HCT116 (cell line): ENCODE measurements around the gene MICAL3. TPM values are rescaled to one million over a fixed set of nuclear protein-coding genes. Genes with fewer than 3 reads are reported as not detected.

Source experiments
- ATAC-seq: fragments of 200-7000 bp; cut with Tn5 transposase; 2 replicates; pipeline ENCODE4 v1.9.1; 2020; ENCODE audit warnings: mild to moderate bottlenecking, moderate library complexity
- BruUV-seq: library from RNA; stranded (reverse); fragments of 400-500 nt; replicated peaks from 2 replicates; lab custom pipeline; 2021; lab: Mats Ljungman, UMichigan
- CTCF ChIA-PET: fragments of 300-600 bp; sonication (Branson Sonifier 250); formaldehyde crosslinking; loops from one replicate; lab custom pipeline; 2021; ENCODE audit warnings: antibody characterized with exemption; lab: Charles Lee
- POLR2A ChIA-PET: fragments of 300-600, 350-600 bp; sonication (Branson Sonifier 250); formaldehyde crosslinking; loops from one replicate; lab custom pipeline; 2021; ENCODE audit warnings: antibody characterized with exemption; lab: Charles Lee
- RAD21 ChIA-PET, 2 experiments: fragments of 300-600 bp; sonication (Branson Sonifier 250); formaldehyde crosslinking; loops; one replicate each; lab custom pipeline; 2023; ENCODE audit warnings: low total read pairs in 2 of 2; ENCODE audit not compliant: uncharacterized antibody in 2 of 2, unreplicated experiment in 2 of 2, low non-redundant PET in 1 of 2; lab: Charles Lee
- DNase-seq: peaks from one replicate; pipeline ENCODE4 v3.0.0-alpha.2; 2010; ENCODE audit warnings: low read depth, low spot score
- H2AFZ ChIP-seq: fragments of 200-600 bp; shearing (Covaris generic), sonication (generic); 2 replicates; pipeline ENCODE4 v1.6.1; 2017; ENCODE audit warnings: low read depth, mixed run types, mixed read lengths, antibody characterized with exemption, low read length; ENCODE audit not compliant: poor library complexity, severe bottlenecking
- H3K27ac ChIP-seq: 2 replicates; pipeline ENCODE4 v1.5.1; 2012; ENCODE audit warnings: low read depth, low read length
- H3K27me3 ChIP-seq: fragments of 200-600 bp; sonication (generic); 2 replicates; pipeline ENCODE4 v1.6.1; 2016; ENCODE audit warnings: mixed run types, low read length, mixed read lengths; ENCODE audit not compliant: insufficient read depth
- H3K36me3 ChIP-seq, 2 experiments: fragments of 200-500 bp in 1 of 2; fragments of 200-600 bp in 1 of 2; sonication (Bioruptor generic) in 1 of 2; sonication (generic) in 1 of 2; 2 replicates each; pipeline versions ENCODE4 v1.5.1 to v1.6.1; 2014 to 2016; ENCODE audit warnings: low read length in 2 of 2, inconsistent platforms in 1 of 2, mixed read lengths in 1 of 2, mixed run types in 1 of 2; ENCODE audit not compliant: insufficient read depth in 2 of 2, control insufficient read depth in 1 of 2
- H3K4me1 ChIP-seq, 2 experiments: fragments of 200-600 bp in 1 of 2; sonication (generic) in 1 of 2; 2 replicates each; pipeline versions ENCODE4 v1.5.1 to v1.6.1; 2012 to 2017; ENCODE audit warnings: low read length in 2 of 2, inconsistent platforms in 1 of 2, mild to moderate bottlenecking in 1 of 2, mixed read lengths in 1 of 2, mixed run types in 1 of 2, moderate library complexity in 1 of 2; ENCODE audit not compliant: insufficient read depth in 2 of 2, control insufficient read depth in 1 of 2
- H3K4me2 ChIP-seq: fragments of 200-600 bp; sonication (generic); 2 replicates; pipeline ENCODE4 v1.6.1; 2017; ENCODE audit warnings: mixed run types, low read length, mixed read lengths
- H3K4me3 ChIP-seq, 2 experiments: fragments of 200-600 bp in 1 of 2; sonication (generic) in 1 of 2; replicated peaks in 1 of 2; 2 replicates each; pipeline ENCODE4 v1.5.1; 2011 to 2016; ENCODE audit warnings: low read length in 2 of 2, control low read depth in 1 of 2, low read depth in 1 of 2, mild to moderate bottlenecking in 1 of 2, mixed read lengths in 1 of 2, mixed run types in 1 of 2
- H3K79me2 ChIP-seq: fragments of 200-600 bp; sonication (generic); 2 replicates; pipeline ENCODE4 v1.6.1; 2017; ENCODE audit warnings: mild to moderate bottlenecking, mixed run types, low read length, moderate library complexity, mixed read lengths; ENCODE audit not compliant: insufficient read depth
- H3K9ac ChIP-seq: fragments of 200-600 bp; sonication (generic); 2 replicates; pipeline ENCODE4 v1.6.1; 2016; ENCODE audit warnings: low read length, mixed read lengths
- H3K9me2 ChIP-seq: fragments of 200-600 bp; sonication (generic), shearing (Covaris generic); 2 replicates; pipeline ENCODE4 v1.6.1; 2017; ENCODE audit warnings: mixed run types, mild to moderate bottlenecking, moderate library complexity; ENCODE audit not compliant: insufficient read depth
- H3K9me3 ChIP-seq, 2 experiments: fragments of 200-500 bp in 1 of 2; fragments of 200-600 bp in 1 of 2; sonication (Bioruptor generic) in 1 of 2; sonication (generic) in 1 of 2; 2 replicates each; pipeline ENCODE4 v1.6.1; 2014 to 2017; ENCODE audit warnings: low read length in 2 of 2, mixed read lengths in 2 of 2, inconsistent platforms in 1 of 2, low read depth in 1 of 2, mild to moderate bottlenecking in 1 of 2, mixed run types in 1 of 2, moderate library complexity in 1 of 2; ENCODE audit not compliant: control insufficient read depth in 1 of 2, insufficient read depth in 1 of 2
- H4K20me1 ChIP-seq: fragments of 200-600 bp; sonication (generic), shearing (Covaris generic); 2 replicates; pipeline ENCODE4 v1.6.1; 2017; ENCODE audit warnings: mixed run types, mild to moderate bottlenecking, moderate library complexity; ENCODE audit not compliant: insufficient read depth
- CBX3 ChIP-seq: IDR thresholded peaks from 2 replicates; pipeline ENCODE4 v1.6.1; 2012; ENCODE audit warnings: low read depth
- EGR1 ChIP-seq: IDR thresholded peaks from 2 replicates; pipeline ENCODE4 v1.6.1; 2012; ENCODE audit warnings: low read depth
- EZH2 ChIP-seq: fragments of 200-600 bp; sonication (generic); IDR thresholded peaks from 2 replicates; pipeline ENCODE4 v1.6.1; 2017; ENCODE audit warnings: antibody characterized with exemption, mixed run types
- EZH2phosphoT487 ChIP-seq: fragments of 200-600 bp; IDR thresholded peaks from 2 replicates; pipeline ENCODE4 v1.6.1; 2018; ENCODE audit warnings: antibody characterized with exemption, borderline replicate concordance
- FOSL1 ChIP-seq: IDR thresholded peaks from 2 replicates; pipeline ENCODE4 v1.6.1; 2012; ENCODE audit warnings: low read depth
- JUND ChIP-seq: IDR thresholded peaks from 2 replicates; pipeline ENCODE4 v1.6.1; 2012
- POLR2A ChIP-seq: IDR thresholded peaks from 2 replicates; pipeline ENCODE4 v1.7.0; 2011; ENCODE audit warnings: borderline replicate concordance; ENCODE audit not compliant: insufficient read depth, insufficient read length; ENCODE audit errors: extremely low read depth
- POLR2AphosphoS5 ChIP-seq: IDR thresholded peaks from 2 replicates; pipeline ENCODE4 v1.6.1; 2011; ENCODE audit warnings: mild to moderate bottlenecking, low read depth, low read length, moderate library complexity
- RAD21 ChIP-seq: IDR thresholded peaks from 2 replicates; pipeline ENCODE4 v1.6.1; 2012; ENCODE audit warnings: low read depth, mild to moderate bottlenecking
- SIN3A ChIP-seq: IDR thresholded peaks from 2 replicates; pipeline ENCODE4 v1.6.1; 2012; ENCODE audit warnings: low read depth
- SP1 ChIP-seq: IDR thresholded peaks from 2 replicates; pipeline ENCODE4 v1.6.1; 2012; ENCODE audit warnings: low read depth
- SRF ChIP-seq: IDR thresholded peaks from 2 replicates; pipeline ENCODE4 v1.6.1; 2012; ENCODE audit warnings: low read depth
- TCF7L2 ChIP-seq: IDR thresholded peaks from 2 replicates; pipeline ENCODE4 v1.7.0; 2011; ENCODE audit warnings: borderline replicate concordance, inconsistent platforms; ENCODE audit not compliant: insufficient read depth, insufficient read length; ENCODE audit errors: extremely low read depth
- YY1 ChIP-seq: IDR thresholded peaks from 2 replicates; pipeline ENCODE4 v1.6.1; 2011; ENCODE audit warnings: low read length, low read depth, moderate library complexity, mild to moderate bottlenecking; ENCODE audit not compliant: insufficient replicate concordance; ENCODE audit errors: extremely low read depth
- ZFX ChIP-seq: fragments of 450-650 bp; IDR thresholded peaks from 2 replicates; pipeline ENCODE4 v1.6.1; 2017
- ZNF274 ChIP-seq: fragments of 200-500 bp; sonication (Bioruptor generic); IDR thresholded peaks from 2 replicates; pipeline ENCODE4 v1.6.1; 2014; ENCODE audit warnings: mild to moderate bottlenecking, low read depth, low read length, inconsistent platforms
- intact Hi-C: fragments of 100-400 bp; cut with micrococcal nuclease; formaldehyde crosslinking; loops from 2 replicates; pipeline ENCODE4 v1.10.0; 2022
- total RNA-seq: library from RNA; stranded (reverse); gene quantifications from one replicate; pipeline ENCODE4 v1.2.1, GENCODE V29; 2021; ENCODE audit not compliant: unreplicated experiment
- TF ChIP-seq, protein P1 (sequence below), 3 experiments: fragments of 200-600 bp in 1 of 3; sonication (generic) in 1 of 3; IDR thresholded peaks in 2 of 3; conservative IDR thresholded peaks in 1 of 3; 2 replicates each; pipeline ENCODE4 v1.5.1; 2012 to 2017; ENCODE audit warnings: low read depth in 2 of 3, low read length in 2 of 3, antibody characterized with exemption in 1 of 3, borderline replicate concordance in 1 of 3, control low read depth in 1 of 3, mild to moderate bottlenecking in 1 of 3, mixed read lengths in 1 of 3, mixed run types in 1 of 3, moderate library complexity in 1 of 3; ENCODE audit not compliant: insufficient read depth in 1 of 3
- TF ChIP-seq, protein P2 (sequence below): IDR thresholded peaks from 2 replicates; pipeline ENCODE4 v1.6.1; 2012

MICAL3 gene
- total RNA-seq, 1 experiment from 2014 or later: 30.8 TPM

DNA sequence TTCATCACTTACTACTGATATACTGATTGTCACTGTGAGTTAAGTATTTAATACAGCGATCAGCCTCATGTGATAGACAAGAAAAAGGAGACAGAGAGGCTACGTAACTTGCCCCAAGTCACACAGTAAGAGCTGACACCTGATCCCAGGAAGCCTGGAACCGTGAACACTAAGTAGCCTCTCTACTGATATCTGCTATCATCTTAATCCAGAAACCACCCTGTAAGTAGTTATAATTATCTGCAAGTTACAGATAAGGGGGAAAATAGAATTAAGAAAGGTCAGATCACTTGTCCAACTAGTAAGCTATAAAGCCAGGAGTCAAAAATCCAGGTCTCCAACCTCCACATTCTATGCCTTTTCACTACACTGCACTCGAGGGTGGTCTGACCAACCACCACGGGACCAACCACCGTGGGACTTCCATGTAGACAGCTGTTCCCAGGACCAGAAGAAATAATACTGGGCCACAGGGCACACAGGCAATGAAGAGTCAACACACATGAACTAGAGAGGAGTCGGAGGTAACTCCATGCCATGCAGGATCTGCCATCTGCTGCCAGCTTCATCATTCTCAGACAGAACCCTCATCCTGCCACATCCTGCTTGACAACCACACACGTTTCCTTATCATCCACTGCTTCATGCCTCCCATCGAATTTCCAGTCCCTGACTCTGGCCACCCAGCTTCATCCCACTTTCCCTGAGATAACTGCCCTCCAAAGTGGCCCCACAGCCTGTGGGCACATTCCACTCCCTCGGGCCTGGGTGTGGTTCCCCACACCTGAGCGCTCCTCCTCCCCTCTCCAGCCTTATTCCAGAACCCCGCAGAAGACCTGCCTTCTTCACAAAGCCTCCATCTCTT, 58.6 kb downstream of the MICAL3 start:
- Histone ChIP-seq H3K4me3 (no peak overlapping the region), H3K4me1 (peaks cover 16 to 24% of the 10 kb centered on the region in 2 experiments), H3K79me2 (peaks cover 96% of the 10 kb centered on the region), H4K20me1 (peaks cover 5% of the 10 kb centered on the region; the same call in 1 of the 2 replicates), H3K27me3 (no peaks in the 10 kb centered on the region), H3K4me2 (no peak overlapping the region), H3K9ac (no peak overlapping the region), H3K36me3 (0 out of 4 replicates have a peak, but pooled peaks cover 0 to 4% of the 10 kb centered on the region in 2 experiments), H3K9me3 (no peaks in the 10 kb centered on the region), H2AFZ (no peak overlapping the region), H3K9me2 (no peaks in the 10 kb centered on the region), H3K27ac (no peak overlapping the region)
- intact Hi-C loops: no loop called here
- DNase-seq (no peak), ATAC-seq (no peak)
- ChIA-PET RAD21 (no interaction called here), CTCF (no interaction called here), POLR2A (no interaction called here)
- BruUV-seq: no TSS peak
- TF ChIP-seq ZNF274 (no peak), EGR1 (no peak), POLR2A (no peak), SIN3A (no peak), CBX3 (no peak), POLR2AphosphoS5 (no peak), SP1 (no peak), ZFX (no peak), RAD21 (no peak), EZH2 (no peak), EZH2phosphoT487 (no peak), SRF (no peak), JUND (no peak), FOSL1 (no peak), TCF7L2 (no peak), YY1 (no peak)
- TF ChIP-seq, protein P1, sequence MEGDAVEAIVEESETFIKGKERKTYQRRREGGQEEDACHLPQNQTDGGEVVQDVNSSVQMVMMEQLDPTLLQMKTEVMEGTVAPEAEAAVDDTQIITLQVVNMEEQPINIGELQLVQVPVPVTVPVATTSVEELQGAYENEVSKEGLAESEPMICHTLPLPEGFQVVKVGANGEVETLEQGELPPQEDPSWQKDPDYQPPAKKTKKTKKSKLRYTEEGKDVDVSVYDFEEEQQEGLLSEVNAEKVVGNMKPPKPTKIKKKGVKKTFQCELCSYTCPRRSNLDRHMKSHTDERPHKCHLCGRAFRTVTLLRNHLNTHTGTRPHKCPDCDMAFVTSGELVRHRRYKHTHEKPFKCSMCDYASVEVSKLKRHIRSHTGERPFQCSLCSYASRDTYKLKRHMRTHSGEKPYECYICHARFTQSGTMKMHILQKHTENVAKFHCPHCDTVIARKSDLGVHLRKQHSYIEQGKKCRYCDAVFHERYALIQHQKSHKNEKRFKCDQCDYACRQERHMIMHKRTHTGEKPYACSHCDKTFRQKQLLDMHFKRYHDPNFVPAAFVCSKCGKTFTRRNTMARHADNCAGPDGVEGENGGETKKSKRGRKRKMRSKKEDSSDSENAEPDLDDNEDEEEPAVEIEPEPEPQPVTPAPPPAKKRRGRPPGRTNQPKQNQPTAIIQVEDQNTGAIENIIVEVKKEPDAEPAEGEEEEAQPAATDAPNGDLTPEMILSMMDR (IDR thresholded peaks at IDR 0.05 in 2 of 3, conservative IDR thresholded peaks at IDR 0.05 in 1 of 3; ENCODE audit: borderline replicate concordance in 1 of 3, insufficient read depth in 1 of 3, low read depth in 2 of 3, low read length in 2 of 3): no peak
- TF ChIP-seq, protein P2, sequence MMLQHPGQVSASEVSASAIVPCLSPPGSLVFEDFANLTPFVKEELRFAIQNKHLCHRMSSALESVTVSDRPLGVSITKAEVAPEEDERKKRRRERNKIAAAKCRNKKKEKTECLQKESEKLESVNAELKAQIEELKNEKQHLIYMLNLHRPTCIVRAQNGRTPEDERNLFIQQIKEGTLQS: no peak
